GM18868 (cell line): ENCODE measurements around the gene VPS52.
"Not testable (repeated sequence)": the region's sequence is repeated elsewhere in the genome, so short reads cannot be mapped to it uniquely, and the experiment has no call there.

ENCODE experiments used
- ATAC-seq: cut with Tn5 transposase; IDR thresholded peaks from one replicate; pipeline ENCODE4 v1.9.1; 2021; ENCODE audit warnings: mild to moderate bottlenecking, moderate library complexity; ENCODE audit not compliant: unreplicated experiment

Gene VPS52

GRCh38 chr6:33285214-33285613 lies 13.5 kb upstream of the VPS52 start:
- ATAC-seq = not testable (repeated sequence)

- no peak for ATAC-seq
Observed at GRCh38 chr6:33280539-33280938, 8.9 kb upstream of the VPS52 start.

GRCh38 chr6:33279971-33280511 lies 8.4 kb upstream of the VPS52 start:
- no peak for ATAC-seq

DNA sequence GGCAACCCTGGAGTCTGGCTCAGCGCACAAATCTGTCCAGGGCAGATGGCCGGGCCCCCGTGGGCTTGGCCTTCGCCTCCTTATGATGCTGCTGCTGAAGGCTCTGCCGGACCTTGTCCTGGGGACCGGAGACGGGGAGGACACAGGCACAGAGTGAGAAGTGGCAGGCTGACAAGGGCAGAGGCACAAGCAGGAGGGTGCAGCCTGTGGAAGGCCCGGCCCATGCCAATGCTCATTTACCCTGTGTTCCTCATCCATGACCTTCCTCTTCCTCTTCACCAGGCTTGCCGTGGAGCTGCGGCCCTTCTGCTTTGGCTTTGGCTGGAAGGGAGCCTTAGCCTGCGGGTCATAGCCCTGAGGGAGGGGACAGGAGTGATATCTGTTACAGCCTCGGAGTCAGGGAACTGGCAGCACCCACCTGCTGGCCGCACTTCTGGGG lies 7.6 kb upstream of the VPS52 start:
- no peak for ATAC-seq

DNA sequence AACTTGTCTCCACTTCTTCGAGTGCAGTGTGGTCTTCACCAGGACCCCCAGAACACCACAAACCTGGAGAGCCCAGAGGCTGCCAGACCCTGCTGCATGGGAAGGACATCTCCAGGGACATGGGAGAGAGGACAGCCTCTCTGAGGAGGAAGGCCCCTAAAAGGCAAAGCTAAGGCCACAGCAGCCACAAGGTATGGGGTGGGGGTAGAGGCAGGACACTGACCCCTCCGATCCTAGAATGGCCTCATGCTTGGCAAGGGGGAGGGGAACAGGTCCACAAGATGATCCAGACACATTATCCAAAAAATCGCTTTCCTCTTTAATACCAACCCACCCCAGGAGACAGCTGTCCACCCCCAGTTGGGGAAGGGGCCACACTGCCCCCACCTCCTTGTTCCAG lies 7.1 kb upstream of the VPS52 start:
- ATAC-seq = no peak

DNA sequence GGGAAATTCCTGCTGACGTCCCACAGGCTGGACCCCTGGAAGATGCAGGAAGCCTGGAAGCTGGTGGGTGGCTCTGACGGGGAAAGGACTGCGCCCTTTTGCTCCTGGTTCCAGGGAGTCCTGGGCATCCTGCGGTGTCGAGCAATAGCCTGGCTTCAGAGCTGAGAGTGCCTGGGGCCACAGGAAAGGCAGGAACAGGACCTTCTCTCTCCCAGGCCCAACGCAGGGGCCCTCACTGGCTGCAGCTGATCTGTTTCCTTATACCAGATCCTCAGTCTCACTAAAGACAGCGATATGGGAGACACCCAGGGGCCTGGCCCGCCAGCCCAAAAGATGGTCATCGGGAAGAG lies 6.7 kb upstream of the VPS52 start:
- no peak for ATAC-seq

DNA sequence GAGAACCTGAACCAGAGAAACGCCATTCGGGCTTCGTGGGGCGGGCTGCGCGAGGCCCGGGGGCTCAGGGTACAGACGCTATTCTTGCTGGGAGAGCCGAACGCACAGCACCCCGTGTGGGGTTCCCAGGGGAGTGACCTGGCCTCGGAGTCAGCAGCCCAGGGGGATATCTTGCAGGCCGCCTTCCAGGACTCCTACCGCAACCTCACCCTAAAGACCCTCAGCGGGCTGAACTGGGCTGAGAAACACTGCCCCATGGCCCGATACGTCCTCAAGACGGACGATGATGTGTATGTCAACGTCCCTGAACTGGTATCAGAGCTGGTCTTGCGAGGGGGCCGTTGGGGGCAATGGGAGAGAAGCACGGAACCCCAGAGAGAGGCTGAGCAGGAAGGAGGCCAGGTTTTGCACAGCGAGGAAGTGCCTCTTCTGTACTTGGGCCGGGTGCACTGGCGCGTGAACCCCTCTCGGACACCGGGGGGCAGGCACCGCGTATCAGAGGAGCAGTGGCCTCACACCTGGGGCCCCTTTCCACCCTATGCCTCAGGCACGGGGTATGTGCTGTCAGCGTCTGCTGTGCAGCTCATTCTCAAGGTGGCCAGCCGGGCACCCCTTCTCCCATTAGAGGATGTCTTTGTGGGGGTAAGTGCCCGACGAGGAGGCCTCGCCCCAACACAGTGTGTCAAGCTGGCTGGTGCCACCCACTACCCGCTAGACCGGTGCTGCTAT lies 6.2 kb upstream of the VPS52 start:
- no peak for ATAC-seq

DNA sequence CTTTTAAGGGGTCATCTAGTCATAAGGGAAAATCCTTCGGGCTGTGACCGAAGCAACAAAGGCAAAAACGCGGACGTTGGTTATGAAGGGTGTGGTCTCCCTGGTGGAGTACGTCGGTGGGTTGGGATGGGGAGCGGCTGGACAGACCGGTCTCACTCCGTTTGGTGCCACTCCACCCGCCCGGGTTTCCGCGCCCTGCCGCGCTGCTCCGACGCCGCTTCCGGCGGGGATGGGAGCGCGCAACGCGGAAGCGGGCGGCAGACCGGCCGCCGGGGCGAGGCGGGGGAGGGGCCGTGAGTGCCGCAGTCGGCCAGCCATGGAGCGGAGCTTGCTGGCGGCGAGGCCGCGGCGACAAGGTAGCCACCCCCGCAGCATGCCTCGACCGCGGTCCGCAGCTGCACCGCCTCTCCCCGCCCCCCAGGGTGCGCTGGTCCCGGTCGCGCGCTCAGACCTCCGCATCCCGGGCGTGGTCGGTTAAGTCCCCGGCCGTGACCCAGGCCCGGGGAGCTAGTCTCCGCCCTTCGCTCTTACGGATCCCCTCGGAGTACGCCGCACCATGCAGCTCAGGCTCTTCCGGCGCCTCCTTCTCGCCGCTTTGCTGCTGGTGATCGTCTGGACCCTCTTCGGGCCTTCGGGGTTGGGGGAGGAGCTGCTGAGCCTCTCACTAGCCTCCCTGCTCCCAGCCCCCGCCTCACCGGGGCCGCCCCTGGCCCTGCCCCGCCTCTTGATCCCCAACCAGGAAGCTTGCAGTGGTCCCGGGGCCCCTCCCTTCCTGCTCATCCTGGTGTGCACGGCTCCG lies 5.4 kb upstream of the VPS52 start, which contains the start of gene B3GALT4:
Gene B3GALT4 (plus strand): TSS at position 260 of the 799 bp plus-strand sequence. CDS start 297 bp downstream, at position 557.
- ATAC-seq = peak; percentile 63

GRCh38 chr6:33276581-33276863 lies 4.8 kb upstream of the VPS52 start:
- no peak for ATAC-seq

- ATAC-seq = not testable (repeated sequence)
Observed at GRCh38 chr6:33275795-33276580, 4.3 kb upstream of the VPS52 start.

- no peak for ATAC-seq
Observed at GRCh38 chr6:33273924-33274902, 2.5 kb upstream of the VPS52 start.

DNA sequence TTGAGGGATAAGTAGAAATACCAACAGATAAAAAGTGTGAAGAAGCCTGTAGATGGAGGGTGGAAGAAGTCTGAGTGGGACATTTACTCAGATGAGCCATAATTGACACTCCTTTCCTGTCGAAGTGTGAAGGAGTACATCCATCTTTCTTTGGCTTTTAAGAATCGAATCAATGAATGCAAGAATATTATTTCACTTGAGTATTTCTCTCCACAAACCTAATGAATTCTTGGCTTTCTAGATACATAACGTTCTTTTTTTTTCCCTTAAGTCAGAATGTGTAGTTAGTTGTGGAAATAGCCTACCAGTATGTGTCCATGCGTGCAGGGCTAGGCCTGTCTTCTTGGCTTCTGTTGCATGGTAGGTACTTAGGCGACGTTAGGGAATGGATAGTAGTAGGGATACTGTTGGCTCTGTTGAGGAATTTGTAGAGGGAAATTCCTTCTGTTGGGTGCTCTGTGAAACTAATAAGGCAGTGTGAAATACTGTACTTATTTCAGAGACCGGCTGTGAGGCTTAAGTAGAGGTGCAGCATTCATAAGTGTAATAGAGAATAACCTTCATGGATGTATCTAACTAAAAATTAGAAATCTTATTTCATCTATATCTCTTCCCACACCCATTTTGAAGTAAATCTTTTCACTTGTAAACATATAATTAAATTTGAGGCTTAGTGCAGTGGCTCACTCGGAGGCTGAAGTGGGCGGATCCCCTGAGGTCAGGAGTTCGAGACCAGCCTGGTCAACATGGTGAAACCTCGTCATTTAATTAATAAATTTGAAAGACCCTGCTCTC lies 1.6 kb upstream of the VPS52 start:
- ATAC-seq = no peak

- ATAC-seq = no peak
Observed at GRCh38 chr6:33272275-33273128, 826 bp upstream of the VPS52 start.

- no peak for ATAC-seq
Observed at GRCh38 chr6:33271117-33271467, 584 bp downstream of the VPS52 start.

DNA sequence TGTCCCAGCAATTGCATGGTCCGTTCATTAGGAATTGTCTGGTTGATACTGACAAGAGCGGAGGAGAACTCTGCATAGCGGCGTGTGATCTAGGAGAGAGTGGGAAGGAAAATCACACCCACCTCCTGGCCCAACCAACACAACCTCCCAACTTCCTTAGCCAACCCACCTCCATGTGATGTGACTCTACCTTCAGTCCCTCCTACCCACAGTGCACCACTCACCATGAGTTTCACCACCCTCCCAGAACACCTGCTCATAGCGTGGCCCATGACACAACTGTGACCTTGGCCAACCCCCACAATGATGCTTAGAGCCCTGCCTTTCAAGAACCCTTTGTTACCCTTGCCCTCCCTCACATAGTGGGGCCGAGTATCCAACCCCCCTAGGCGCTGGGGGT lies 7.7 kb downstream of the VPS52 start:
- ATAC-seq = no peak

- ATAC-seq = not testable (repeated sequence)
Observed at GRCh38 chr6:33262490-33262889, 9.2 kb downstream of the VPS52 start.

- no peak for ATAC-seq
Observed at GRCh38 chr6:33259032-33259431, 12.6 kb downstream of the VPS52 start.

DNA sequence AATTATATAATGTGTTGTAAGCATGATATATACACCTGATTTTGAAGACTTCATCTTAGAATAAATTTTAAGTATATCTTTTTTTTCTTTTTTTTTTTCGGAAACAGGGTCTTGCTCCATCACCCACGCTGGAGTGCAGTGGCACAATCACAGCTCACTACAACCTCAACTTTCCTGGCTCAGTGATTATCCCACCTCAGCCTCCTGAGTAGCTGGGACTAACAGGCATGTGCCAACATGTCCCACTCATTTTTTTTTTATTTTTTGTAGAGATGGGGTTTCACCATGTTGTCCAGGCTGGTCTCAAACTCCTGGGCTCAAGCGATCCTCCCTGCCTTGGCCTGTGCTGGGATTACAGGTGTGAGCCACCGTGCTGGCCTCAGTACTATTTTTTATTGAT lies 17.1 kb downstream of the VPS52 start:
- ATAC-seq = no peak

DNA sequence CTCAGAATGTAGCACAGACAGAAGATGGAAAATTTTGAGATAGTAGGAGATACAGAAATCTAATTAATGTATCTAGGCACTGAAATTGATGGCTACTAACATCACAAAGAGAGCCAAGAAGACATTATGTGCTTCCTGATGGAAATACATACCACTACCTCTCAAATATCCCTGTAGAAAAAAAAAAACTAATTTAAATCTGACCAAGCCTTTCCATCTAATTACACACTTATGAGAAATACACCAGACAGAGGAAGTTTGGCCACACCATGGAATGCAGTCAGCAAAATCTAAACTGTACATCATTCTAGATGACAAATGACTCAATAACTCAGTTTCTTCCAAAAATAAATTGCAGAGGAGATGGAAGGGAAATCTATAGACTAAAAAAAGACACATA lies 18.9 kb downstream of the VPS52 start:
- no peak for ATAC-seq
